Endothelial cell of umbilical vein (primary cell): ENCODE data around the gene ZNF587B. TPM values are rescaled to one million over a fixed set of nuclear protein-coding genes. Genes with fewer than 3 reads are reported as not detected.
"Not testable (repeated sequence)": the region's sequence is repeated elsewhere in the genome, so short reads cannot be mapped to it uniquely, and the experiment has no call there.

Experiments used
- BruUV-seq: library from RNA; stranded (reverse); fragments of 400-500 nt; replicated peaks from 2 replicates; lab custom pipeline; 2021; lab: Mats Ljungman, UMichigan
- CTCF ChIA-PET: fragments of 300-600, 350-600 bp; sonication (Branson Sonifier 250); formaldehyde crosslinking; loops from one replicate; lab custom pipeline; 2021; ENCODE audit warnings: antibody characterized with exemption, inconsistent platforms; lab: Charles Lee
- POLR2A ChIA-PET: fragments of 300-600, 350-600 bp; sonication (Branson Sonifier 250); formaldehyde crosslinking; loops from one replicate; lab custom pipeline; 2021; ENCODE audit warnings: antibody characterized with exemption, inconsistent platforms; lab: Charles Lee
- DNase-seq: peaks from one replicate; pipeline ENCODE4 v3.0.0-alpha.2; 2011; ENCODE audit warnings: low read depth, low spot score
- FAIRE-seq: peaks from 2 replicates; lab custom pipeline; 2011; peaks lifted over from hg19 to GRCh38; lab: Jason Lieb, UNC
- H2AFZ ChIP-seq: 2 replicates; pipeline ENCODE4 v1.6.0; 2012; ENCODE audit warnings: low read depth, low read length, control low read depth, inconsistent platforms
- H3K27ac ChIP-seq: 2 replicates; pipeline ENCODE4 v1.5.1; 2011; ENCODE audit warnings: low read depth, mild to moderate bottlenecking, control low read depth, low read length, moderate library complexity; ENCODE audit not compliant: insufficient read depth
- H3K27me3 ChIP-seq, 2 experiments: 2 replicates each; pipeline versions ENCODE4 v1.6.0 to v1.6.1; 2011; ENCODE audit warnings: low read length in 2 of 2, mixed read lengths in 1 of 2; ENCODE audit not compliant: control insufficient read depth in 2 of 2, insufficient read depth in 2 of 2
- H3K36me3 ChIP-seq, 2 experiments: 2 replicates in 1 of 2; 3 replicates in 1 of 2; pipeline ENCODE4 v1.5.1; 2011; ENCODE audit warnings: low read length in 2 of 2, mild to moderate bottlenecking in 1 of 2, moderate library complexity in 1 of 2; ENCODE audit not compliant: control insufficient read depth in 2 of 2, insufficient read depth in 2 of 2; ENCODE audit errors: extremely low read depth in 1 of 2
- H3K4me1 ChIP-seq: 3 replicates; pipeline ENCODE4 v1.5.1; 2011; ENCODE audit warnings: mild to moderate bottlenecking, low read length; ENCODE audit not compliant: control insufficient read depth, insufficient read depth; ENCODE audit errors: extremely low read depth
- H3K4me2 ChIP-seq: 2 replicates; pipeline ENCODE4 v1.6.1; 2011; ENCODE audit warnings: low read length, control low read depth, mixed read lengths; ENCODE audit not compliant: insufficient read depth
- H3K4me3 ChIP-seq, 3 experiments: fragments of 200-600 bp in 1 of 3; sonication (generic), shearing (Covaris generic) in 1 of 3; replicated peaks in 1 of 3; 2 replicates each; pipeline ENCODE4 v1.5.1; 2011 to 2016; ENCODE audit warnings: control low read depth in 3 of 3, low read length in 3 of 3, mild to moderate bottlenecking in 2 of 3, inconsistent platforms in 1 of 3, low read depth in 1 of 3, moderate library complexity in 1 of 3; ENCODE audit not compliant: insufficient read depth in 1 of 3
- H3K79me2 ChIP-seq: 2 replicates; pipeline ENCODE4 v1.6.0; 2012; ENCODE audit warnings: low read length, inconsistent platforms; ENCODE audit not compliant: control insufficient read depth, insufficient read depth
- H3K9ac ChIP-seq: replicated peaks from 2 replicates; pipeline ENCODE3; 2011; ENCODE audit warnings: low read length, control low read depth; ENCODE audit not compliant: insufficient read depth; ENCODE audit errors: extremely low read depth
- H3K9me1 ChIP-seq: replicated peaks from 3 replicates; pipeline ENCODE4 v1.6.0; 2011; ENCODE audit warnings: mild to moderate bottlenecking, low read length; ENCODE audit not compliant: control insufficient read depth, insufficient read depth; ENCODE audit errors: extremely low read depth
- H3K9me3 ChIP-seq: replicated peaks from 2 replicates; pipeline ENCODE4 v1.5.1; 2012; ENCODE audit warnings: low read length, inconsistent platforms; ENCODE audit not compliant: control insufficient read depth, insufficient read depth
- H4K20me1 ChIP-seq: replicated peaks from 2 replicates; pipeline ENCODE3; 2011; ENCODE audit warnings: mild to moderate bottlenecking, low read length; ENCODE audit not compliant: control insufficient read depth, insufficient read depth; ENCODE audit errors: extremely low read depth
- dilution Hi-C: fragments of 300-500 bp; cut with MboI; formaldehyde crosslinking; loops from one replicate; pipeline ENCODE4 v1.15.0; 2019; ENCODE audit warnings: low sequenced_read_pairs; ENCODE audit not compliant: extremely low pct_ligation_motif_present
- intact Hi-C: fragments of 100-400 bp; cut with micrococcal nuclease; formaldehyde crosslinking; loops from one replicate; pipeline ENCODE4 v1.10.0; 2022
- polyA plus RNA-seq, 4 experiments: library from polyadenylated mRNA; depleted of rRNA in 3 of 4; stranded (reverse) in 3 of 4; unstranded in 1 of 4; fragments of >200 nt; gene quantifications; 2 replicates each; pipeline versions ENCODE4 v1.2.1 to v1.2.3, GENCODE V29; 2011 to 2012; ENCODE audit warnings: missing spikeins in 1 of 4
- total RNA-seq: library from RNA; stranded (reverse); gene quantifications from 2 replicates; pipeline ENCODE4 v1.2.3, GENCODE V29; 2021

ZNF587B gene
- total and polyA plus RNA-seq, 2 donors (not counting 3 experiments of a cell fraction or from before 2014, with no cell fraction given), result 3.2 to 16.3 TPM

- not testable (repeated sequence) for DNase-seq
These were observed 60.6 kb downstream of the ZNF587B start for GRCh38 chr19:57890706-57891105.

More at GRCh38 chr19:57890706-57891105, 60.6 kb downstream of the ZNF587B start:
- H3K4me2 ChIP-seq, H3K9ac ChIP-seq, dilution Hi-C loops, CTCF ChIA-PET, H3K79me2 ChIP-seq, H3K9me1 ChIP-seq, FAIRE-seq, POLR2A ChIA-PET, H3K27me3 ChIP-seq, H3K4me1 ChIP-seq, BruUV-seq, H3K27ac ChIP-seq, H3K4me3 ChIP-seq, H4K20me1 ChIP-seq, H2AFZ ChIP-seq, H3K36me3 ChIP-seq, intact Hi-C loops, H3K9me3 ChIP-seq: not testable (repeated sequence)

Other genes with a start within 250 kb of the ZNF587B start
- gene ZIK1, start 246.2 kb upstream of the ZNF587B start, total RNA-seq, result 1.3 and 2.4 TPM in 2 replicates
- gene ZIK1, start 246.2 kb upstream of the ZNF587B start, polyA plus RNA-seq, result 0.79 and 0.99 TPM in 2 replicates
- 4.0 TPM in 2 replicates for gene ZNF530, start 230.4 kb upstream of the ZNF587B start, total RNA-seq
- gene ZNF530, start 230.4 kb upstream of the ZNF587B start, polyA plus RNA-seq, result 1.5 and 1.7 TPM in 2 replicates
- gene ZNF134, start 216.1 kb upstream of the ZNF587B start, total RNA-seq, result 11.1 and 12.3 TPM in 2 replicates
- gene ZNF134, start 216.1 kb upstream of the ZNF587B start, polyA plus RNA-seq, result 3.5 and 6.4 TPM in 2 replicates
- 8.6 and 9.4 TPM in 2 replicates for gene ZNF211, start 197.1 kb upstream of the ZNF587B start, total RNA-seq
- 4.7 and 6.3 TPM in 2 replicates for gene ZNF211, start 197.1 kb upstream of the ZNF587B start, polyA plus RNA-seq
- not detected in 2 replicates for gene ZSCAN4, start 161.4 kb upstream of the ZNF587B start, total RNA-seq
- not detected in 2 replicates for gene ZSCAN4, start 161.4 kb upstream of the ZNF587B start, polyA plus RNA-seq
- gene ZNF551, start 148.3 kb upstream of the ZNF587B start, total RNA-seq, result 5.6 and 6.1 TPM in 2 replicates
- 2.6 and 2.7 TPM in 2 replicates for gene ZNF551, start 148.3 kb upstream of the ZNF587B start, polyA plus RNA-seq
- gene ZNF154, start 121.1 kb upstream of the ZNF587B start, total RNA-seq, result 0.81 and 2.0 TPM in 2 replicates
- 1.1 and 1.3 TPM in 2 replicates for gene ZNF154, start 121.1 kb upstream of the ZNF587B start, polyA plus RNA-seq
- 2.3 and 2.7 TPM in 2 replicates for gene ZNF671, start 102.7 kb upstream of the ZNF587B start, total RNA-seq
- 2.6 and 4.1 TPM in 2 replicates for gene ZNF671, start 102.7 kb upstream of the ZNF587B start, polyA plus RNA-seq
- 12.1 and 13.1 TPM in 2 replicates for gene ZNF776, start 83.5 kb upstream of the ZNF587B start, total RNA-seq
- 5.0 and 5.7 TPM in 2 replicates for gene ZNF776, start 83.5 kb upstream of the ZNF587B start, polyA plus RNA-seq
- 12.6 and 14.7 TPM in 2 replicates for gene ZNF586, start 60.6 kb upstream of the ZNF587B start, total RNA-seq
- 4.8 and 6.0 TPM in 2 replicates for gene ZNF586, start 60.6 kb upstream of the ZNF587B start, polyA plus RNA-seq
- gene ZNF552, start 15.4 kb upstream of the ZNF587B start, total RNA-seq, result 6.1 and 6.5 TPM in 2 replicates
- 3.0 and 3.3 TPM in 2 replicates for gene ZNF552, start 15.4 kb upstream of the ZNF587B start, polyA plus RNA-seq
- 43.1 and 44.0 TPM in 2 replicates for gene ZNF587, start 19.6 kb downstream of the ZNF587B start, total RNA-seq
- gene ZNF587, start 19.6 kb downstream of the ZNF587B start, polyA plus RNA-seq, result 11.2 and 13.1 TPM in 2 replicates
- gene ZNF814, start 58.7 kb downstream of the ZNF587B start, total RNA-seq, result 3.8 and 7.9 TPM in 2 replicates
- 3.3 and 5.7 TPM in 2 replicates for gene ZNF814, start 58.7 kb downstream of the ZNF587B start, polyA plus RNA-seq
- 10.6 and 17.8 TPM in 2 replicates for gene ZNF417, start 86.3 kb downstream of the ZNF587B start, total RNA-seq
- 2.1 and 3.1 TPM in 2 replicates for gene ZNF417, start 86.3 kb downstream of the ZNF587B start, polyA plus RNA-seq
- 3.5 and 5.4 TPM in 2 replicates for gene ZNF418, start 105.1 kb downstream of the ZNF587B start, total RNA-seq
- gene ZNF418, start 105.1 kb downstream of the ZNF587B start, polyA plus RNA-seq, result 0.97 and 1.7 TPM in 2 replicates
- gene ZNF256, start 117.4 kb downstream of the ZNF587B start, total RNA-seq, result 3.7 and 4.0 TPM in 2 replicates
- gene ZNF256, start 117.4 kb downstream of the ZNF587B start, polyA plus RNA-seq, result 1.5 and 1.9 TPM in 2 replicates
- gene C19orf18, start 144.2 kb downstream of the ZNF587B start, total RNA-seq, result 0.37 and 0.64 TPM in 2 replicates
- 0.08 TPM in 1 of 2 replicates, not detected in the other for gene C19orf18, start 144.2 kb downstream of the ZNF587B start, polyA plus RNA-seq
- gene ZNF606, start 172.5 kb downstream of the ZNF587B start, total RNA-seq, result 7.8 and 10.8 TPM in 2 replicates
- gene ZNF606, start 172.5 kb downstream of the ZNF587B start, polyA plus RNA-seq, result 4.6 TPM in 2 replicates
- gene ZSCAN1, start 203.7 kb downstream of the ZNF587B start, total RNA-seq, result not detected in 2 replicates
- 0.10 TPM in 1 of 2 replicates, not detected in the other for gene ZSCAN1, start 203.7 kb downstream of the ZNF587B start, polyA plus RNA-seq
- gene ZNF135, start 229.0 kb downstream of the ZNF587B start, total RNA-seq, result 0.14 and 1.2 TPM in 2 replicates
- gene ZNF135, start 229.0 kb downstream of the ZNF587B start, polyA plus RNA-seq, result 1.5 TPM in 2 replicates